K562 (cell line): ENCODE data around the gene BET1L. TPM values are rescaled to one million over a fixed set of nuclear protein-coding genes. Genes with fewer than 3 reads are reported as not detected.

Source experiments
- CLOCK ChIP-seq: fragments of 250-450 bp; sonication (Bioruptor Pico); IDR thresholded peaks from 2 replicates; pipeline ENCODE4 v1.4.0; 2020; ENCODE audit warnings: mild to moderate bottlenecking, moderate library complexity, borderline replicate concordance
- CXXC5 ChIP-seq: fragments of 250-450 bp; sonication (Bioruptor Pico); IDR thresholded peaks from 2 replicates; pipeline ENCODE4 v1.8.0; 2022; ENCODE audit warnings: inconsistent platforms, mild to moderate bottlenecking, moderate library complexity
- DNMT1 ChIP-seq: fragments of 450-650 bp; IDR thresholded peaks from 2 replicates; pipeline ENCODE4 v1.6.1; 2016; ENCODE audit warnings: antibody characterized with exemption, mild to moderate bottlenecking
- FOXA3 ChIP-seq, 2 experiments: fragments of 450-650 bp in 1 of 2; sonication (generic) in 1 of 2; formaldehyde crosslinking; IDR thresholded peaks in 1 of 2; conservative IDR thresholded peaks in 1 of 2; 2 replicates each; pipeline versions ENCODE4 v1.4.0 to v1.8.0; 2020 to 2022; ENCODE audit warnings: mild to moderate bottlenecking in 2 of 2, missing genetic modification reagents in 1 of 2
- FOXP4 ChIP-seq: sonication (generic); formaldehyde crosslinking; IDR thresholded peaks from 2 replicates; pipeline ENCODE4 v1.8.0; 2022; ENCODE audit warnings: mild to moderate bottlenecking, missing genetic modification reagents, borderline replicate concordance
- GTF2B ChIP-seq: IDR thresholded peaks from 2 replicates; pipeline ENCODE4 v1.6.1; 2011; ENCODE audit not compliant: insufficient read length; ENCODE audit errors: extremely low read depth
- HDAC1 ChIP-seq, 2 experiments: fragments of 450-650 bp; IDR thresholded peaks; 2 replicates each; pipeline ENCODE4 v1.6.1; 2016 to 2017; ENCODE audit warnings: inconsistent platforms in 1 of 2, mild to moderate bottlenecking in 1 of 2, moderate library complexity in 1 of 2
- NKRF ChIP-seq: fragments of 450-650 bp; IDR thresholded peaks from 2 replicates; pipeline ENCODE4 v1.6.1; 2016; ENCODE audit warnings: borderline replicate concordance
- PRDM10 ChIP-seq: fragments of 450-650 bp; IDR thresholded peaks from 2 replicates; pipeline ENCODE4 v1.6.1; 2018; ENCODE audit not compliant: partially characterized antibody
- RB1 ChIP-seq: fragments of 450-650 bp; IDR thresholded peaks from 2 replicates; pipeline ENCODE4 v1.6.1; 2017; ENCODE audit warnings: low read depth, mild to moderate bottlenecking
- RBM22 ChIP-seq: fragments of 200-400 bp; formaldehyde crosslinking; IDR thresholded peaks from 2 replicates; pipeline ENCODE4 v1.6.1; 2018; ENCODE audit warnings: low read length, low read depth; ENCODE audit not compliant: poor library complexity, severe bottlenecking
- STAT5B ChIP-seq: fragments of 250-450 bp; sonication (Bioruptor Pico); IDR thresholded peaks from 2 replicates; pipeline ENCODE4 v1.8.0; 2021; ENCODE audit warnings: mild to moderate bottlenecking, inconsistent platforms
- ZC3H11A ChIP-seq: IDR thresholded peaks from 2 replicates; pipeline ENCODE4 v1.6.1; 2012; ENCODE audit warnings: low read depth, low read length, improper control_type of control experiment
- ZKSCAN1 ChIP-seq: fragments of 150-350 bp; IDR thresholded peaks from 2 replicates; pipeline ENCODE4 v1.6.1; 2016; ENCODE audit warnings: low read depth, low read length
- ZNF184 ChIP-seq: sonication (generic); formaldehyde crosslinking; IDR thresholded peaks from 2 replicates; pipeline ENCODE4 v1.5.0; 2020; ENCODE audit warnings: missing genetic modification reagents
- ZNF695 ChIP-seq: fragments of 450-650 bp; formaldehyde crosslinking; IDR thresholded peaks from 2 replicates; pipeline ENCODE4 v1.4.0; 2020; ENCODE audit warnings: mild to moderate bottlenecking, moderate library complexity
- polyA plus RNA-seq, 8 experiments: library from polyadenylated mRNA; depleted of rRNA in 4 of 8; stranded (reverse) in 5 of 8; unstranded in 3 of 8; fragments of >200 nt; fragmentation: Nextera tagmentation in 2 of 8; fragmentation: Illumina TruSeq in 1 of 8; extraction: Ambion mirVana in 2 of 8; extraction: Trizol in 1 of 8; gene quantifications; 2 replicates each; pipeline versions ENCODE4 v1.2.1 to v1.2.3, GENCODE V29; 2011 to 2014; ENCODE audit warnings: inconsistent platforms in 1 of 8, missing spikeins in 1 of 8
- total RNA-seq, 7 experiments: library from RNA; depleted of rRNA in 6 of 7; stranded (reverse); fragments of >200 nt in 6 of 7; fragmentation: Illumina TruSeq in 2 of 7; extraction: Trizol in 2 of 7; gene quantifications; 2 replicates each; pipeline versions ENCODE4 v1.2.1 to v1.2.3, GENCODE V29; 2011 to 2021; ENCODE audit warnings: low replicate concordance in 1 of 7

Gene BET1L
- total and polyA plus RNA-seq, 9 of the 15 experiments (the other 6 are each of a cell fraction or from before 2014, with no cell fraction given) = 9.9 to 69.1 (median 19.9) TPM

GRCh38 chr11:208181-208916, 1.1 kb upstream of the BET1L start (continued):
- TF ChIP-seq PRDM10 (no peak), HDAC1 (IDR thresholded peaks at IDR 0.05) (no peak; a peak in 1 of 4 replicates), GTF2B (no peak), RB1 (peak; percentile 90), RBM22 (no peak), CLOCK (no peak), ZKSCAN1 (no peak), ZNF695 (CRISPR knock-in tag) (no peak), DNMT1 (no peak), ZNF184 (CRISPR knock-in tag) (no peak), ZC3H11A (no peak), CXXC5 (CRISPR knock-in tag) (peak; percentile 94), NKRF (0 out of 2 replicates have a peak, but pooled peaks have one; percentile 61), FOXP4 (CRISPR knock-in tag) (no peak; the same call in 1 of the 2 replicates), STAT5B (CRISPR knock-in tag) (no peak), FOXA3 (CRISPR knock-in tag; conservative IDR thresholded peaks at IDR 0.05 in 1 of 2, IDR thresholded peaks at IDR 0.05 in 1 of 2) (no peak)
